Fibroblast of skin of back (primary cell): Measurements from ENCODE around the gene OPRL1.
"Not testable (repeated sequence)": the region's sequence is repeated elsewhere in the genome, so short reads cannot be mapped to it uniquely, and the experiment has no call there.

Experiments used
- DNase-seq: peaks from one replicate; pipeline ENCODE4 v3.0.0-alpha.2; 2013

The OPRL1 gene

GRCh38 chr20:64119681-64120341 is 39.9 kb downstream of the OPRL1 start:
- no peak for DNase-seq

- DNase-seq, result no peak
Observed at GRCh38 chr20:64121586-64121985, 41.7 kb downstream of the OPRL1 start.

- not testable (repeated sequence) for DNase-seq
Observed at GRCh38 chr20:64122927-64123326, 43.0 kb downstream of the OPRL1 start.

DNA sequence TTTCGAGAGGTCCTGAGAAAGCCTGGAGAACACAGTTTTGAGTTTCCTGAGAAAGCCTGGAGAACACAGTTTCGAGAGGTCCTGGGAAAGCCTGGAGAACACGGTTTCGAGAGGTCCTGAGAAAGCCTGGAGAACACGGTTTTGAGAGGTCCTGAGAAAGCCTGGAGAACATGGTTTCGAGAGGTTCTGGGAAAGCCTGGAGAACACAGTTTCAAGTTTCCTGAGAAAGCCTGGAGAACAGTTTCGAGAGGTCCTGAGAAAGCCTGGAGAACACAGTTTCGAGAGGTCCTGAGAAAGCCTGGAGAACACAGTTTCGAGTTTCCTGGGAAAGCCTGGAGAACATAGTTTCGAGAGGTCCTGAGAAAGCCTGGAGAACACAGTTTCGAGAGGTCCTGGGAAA is 43.6 kb downstream of the OPRL1 start:
- not testable (repeated sequence) for DNase-seq

DNA sequence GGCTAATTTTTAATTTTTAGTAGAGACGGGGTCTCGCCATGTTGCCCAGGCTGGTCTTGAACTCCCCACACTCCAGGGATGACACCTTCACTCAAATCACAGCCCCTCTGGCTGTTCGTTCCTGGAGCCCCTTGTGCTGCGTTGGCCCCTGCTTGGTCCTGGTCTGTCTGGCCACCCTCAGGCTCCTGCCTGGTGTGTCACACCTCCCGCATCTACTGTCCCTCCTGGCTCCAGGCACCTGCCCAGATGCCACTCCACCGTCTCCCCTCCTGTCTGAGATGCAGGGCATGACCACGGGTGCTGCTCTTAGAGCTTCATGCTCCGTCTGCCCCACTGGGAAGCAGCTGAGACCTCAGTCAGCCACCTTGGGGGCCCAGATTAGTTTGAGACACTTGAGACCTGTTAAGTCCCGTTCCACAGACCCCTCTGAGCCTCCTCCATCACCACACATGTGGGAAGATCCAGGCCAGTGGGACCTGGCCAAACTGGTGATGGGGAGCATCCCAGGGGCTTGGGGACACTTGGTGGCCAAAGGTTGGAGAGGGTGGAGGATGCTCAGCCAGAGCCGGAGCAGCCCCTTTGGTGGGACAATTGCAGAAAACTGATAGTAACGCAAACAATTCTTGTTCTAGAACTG is 49.4 kb downstream of the OPRL1 start:
- no peak for DNase-seq

DNA sequence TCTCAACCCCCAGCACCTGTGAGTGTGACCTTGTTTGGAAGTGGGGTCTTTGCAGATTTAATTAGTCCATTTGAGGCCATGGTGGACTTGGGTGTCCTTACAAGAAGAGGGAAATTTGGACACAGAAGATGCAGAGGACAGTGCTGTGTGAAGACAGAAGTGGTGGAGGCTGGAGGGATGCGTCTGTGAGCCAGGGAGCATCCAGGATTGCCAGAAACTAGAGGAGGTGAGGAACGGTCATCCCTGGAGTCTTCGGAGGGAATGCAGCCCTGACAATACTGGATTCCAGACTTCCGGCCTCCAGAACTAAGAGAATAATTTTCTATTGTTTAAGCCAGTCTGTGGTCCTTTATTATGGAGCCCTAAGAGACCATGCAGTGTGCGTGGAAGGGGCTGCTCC is 50.4 kb downstream of the OPRL1 start:
- DNase-seq, result no peak

DNA sequence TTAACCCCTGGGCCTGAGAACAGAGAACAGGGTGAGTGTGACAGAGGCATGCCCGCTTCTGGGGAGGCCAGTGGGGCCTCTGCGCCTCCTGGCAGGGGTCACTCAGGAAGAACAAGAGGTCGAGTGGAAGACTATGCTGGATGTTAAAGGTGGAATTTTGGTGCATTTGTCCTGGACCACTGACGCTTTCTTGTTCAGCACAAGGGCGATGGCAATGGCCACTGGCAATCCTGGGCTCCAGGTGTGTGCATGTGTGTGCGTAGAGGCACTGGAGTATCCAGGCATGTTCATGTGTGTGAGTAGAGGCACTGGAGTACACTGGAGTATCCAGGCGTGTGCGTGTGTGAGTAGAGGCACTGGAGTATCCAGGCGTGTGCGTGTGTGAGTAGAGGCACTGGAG is 51.0 kb downstream of the OPRL1 start:
- no peak for DNase-seq

DNA sequence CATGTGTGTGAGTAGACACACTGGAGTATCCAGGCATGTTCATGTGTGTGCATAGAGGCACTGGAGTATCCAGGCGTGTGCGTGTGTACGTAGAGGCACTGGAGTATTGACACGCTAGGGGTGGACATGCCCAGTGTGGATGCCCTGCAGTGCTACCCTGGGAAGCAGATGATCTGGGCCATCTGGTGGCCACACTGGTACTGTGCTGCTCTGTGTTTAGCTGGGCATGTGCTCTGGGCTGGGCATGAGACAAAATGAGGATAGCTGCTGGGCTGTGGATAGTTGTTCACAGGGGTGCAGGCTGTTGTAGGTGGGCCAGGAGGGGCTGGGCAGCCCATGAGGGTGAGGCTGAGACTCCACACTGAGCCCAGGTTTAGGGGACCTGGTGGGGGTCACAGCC is 51.5 kb downstream of the OPRL1 start:
- peak; percentile 26 for DNase-seq

DNA sequence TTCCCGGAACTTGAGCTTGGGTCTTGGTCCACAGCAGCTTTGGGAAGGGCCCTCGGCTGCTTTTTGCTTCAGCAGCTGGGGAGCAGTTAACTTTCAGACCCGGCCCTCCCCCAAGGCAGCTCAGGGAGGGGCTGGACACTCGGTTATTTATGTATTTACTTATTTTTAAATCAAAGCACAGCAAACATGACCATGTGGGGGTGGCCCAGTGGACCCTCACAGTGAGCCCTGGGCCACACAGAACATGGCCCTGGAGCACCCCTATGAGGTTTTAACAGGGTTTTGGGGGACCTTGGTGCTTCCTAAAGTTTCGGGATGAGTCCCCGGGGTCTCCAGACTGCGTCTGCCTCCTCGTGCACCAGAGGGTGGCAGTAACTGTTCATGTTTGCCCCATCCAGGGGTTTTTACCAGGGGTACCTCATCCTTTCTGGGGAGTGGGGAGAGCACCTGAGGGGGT is 54.1 kb downstream of the OPRL1 start:
- no peak for DNase-seq

GRCh38 chr20:64134744-64135143 is 54.9 kb downstream of the OPRL1 start:
- not testable (repeated sequence) for DNase-seq

DNA sequence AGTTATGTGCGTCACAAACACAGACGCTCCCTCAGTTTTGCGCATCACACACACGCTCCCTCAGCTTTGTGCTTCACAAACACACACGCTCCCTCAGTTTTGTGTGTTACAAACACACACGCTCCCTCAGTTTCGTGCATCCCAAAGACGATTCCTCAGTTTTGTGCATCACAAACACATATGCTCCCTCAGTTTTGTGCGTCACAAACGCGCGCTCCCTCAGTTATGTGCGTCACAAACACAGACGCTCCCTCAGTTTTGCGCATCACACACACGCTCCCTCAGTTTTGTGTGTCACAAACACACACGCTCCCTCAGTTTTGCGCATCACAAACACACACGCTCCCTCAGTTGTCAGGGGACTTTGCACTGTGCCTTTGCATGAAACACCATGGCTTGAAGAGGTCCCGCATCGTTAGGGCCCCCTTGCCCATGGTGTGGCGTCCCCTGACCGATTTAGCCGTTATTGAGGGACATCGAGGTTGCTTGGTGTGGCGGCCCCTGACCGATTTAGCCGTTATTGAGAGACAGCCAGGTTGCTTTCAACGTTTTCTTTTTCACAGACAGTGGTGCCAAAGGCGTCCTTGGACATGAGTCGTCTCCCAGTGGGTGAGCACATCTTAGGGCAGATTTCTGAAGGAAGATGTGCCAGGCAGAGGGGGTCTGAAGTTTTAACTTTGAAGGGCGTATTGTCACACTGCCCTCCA is 56.3 kb downstream of the OPRL1 start:
- DNase-seq, result no peak

GRCh38 chr20:64137598-64138031 is 57.7 kb downstream of the OPRL1 start:
- DNase-seq, result no peak

- DNase-seq, result no peak
Observed at GRCh38 chr20:64138276-64138815, 58.5 kb downstream of the OPRL1 start.

GRCh38 chr20:64139199-64140060 is 59.5 kb downstream of the OPRL1 start:
- no peak for DNase-seq

- no peak for DNase-seq
Observed at GRCh38 chr20:64140061-64140931, 60.4 kb downstream of the OPRL1 start.

GRCh38 chr20:64140956-64141355 is 61.1 kb downstream of the OPRL1 start:
- DNase-seq, result no peak

DNA sequence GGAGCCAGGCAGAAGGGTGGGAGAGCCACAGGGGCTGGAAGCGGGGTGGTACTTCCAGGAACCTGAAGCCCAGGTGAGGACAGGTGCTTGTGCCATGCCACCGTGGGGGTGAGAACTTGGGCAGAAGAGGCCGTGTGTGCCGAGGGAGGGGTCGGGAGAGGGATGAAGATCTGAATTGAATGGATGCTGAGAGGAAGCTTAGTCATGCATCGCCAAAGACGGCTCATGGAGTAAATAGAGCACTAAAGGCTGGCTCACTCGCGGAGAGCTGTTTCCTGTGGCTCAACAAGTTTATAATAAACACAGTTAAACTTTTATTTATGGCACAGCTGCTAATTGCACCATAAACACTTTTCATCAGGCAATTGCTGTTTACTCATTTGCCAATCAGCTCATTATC is 62.7 kb downstream of the OPRL1 start:
- DNase-seq, result no peak

DNA sequence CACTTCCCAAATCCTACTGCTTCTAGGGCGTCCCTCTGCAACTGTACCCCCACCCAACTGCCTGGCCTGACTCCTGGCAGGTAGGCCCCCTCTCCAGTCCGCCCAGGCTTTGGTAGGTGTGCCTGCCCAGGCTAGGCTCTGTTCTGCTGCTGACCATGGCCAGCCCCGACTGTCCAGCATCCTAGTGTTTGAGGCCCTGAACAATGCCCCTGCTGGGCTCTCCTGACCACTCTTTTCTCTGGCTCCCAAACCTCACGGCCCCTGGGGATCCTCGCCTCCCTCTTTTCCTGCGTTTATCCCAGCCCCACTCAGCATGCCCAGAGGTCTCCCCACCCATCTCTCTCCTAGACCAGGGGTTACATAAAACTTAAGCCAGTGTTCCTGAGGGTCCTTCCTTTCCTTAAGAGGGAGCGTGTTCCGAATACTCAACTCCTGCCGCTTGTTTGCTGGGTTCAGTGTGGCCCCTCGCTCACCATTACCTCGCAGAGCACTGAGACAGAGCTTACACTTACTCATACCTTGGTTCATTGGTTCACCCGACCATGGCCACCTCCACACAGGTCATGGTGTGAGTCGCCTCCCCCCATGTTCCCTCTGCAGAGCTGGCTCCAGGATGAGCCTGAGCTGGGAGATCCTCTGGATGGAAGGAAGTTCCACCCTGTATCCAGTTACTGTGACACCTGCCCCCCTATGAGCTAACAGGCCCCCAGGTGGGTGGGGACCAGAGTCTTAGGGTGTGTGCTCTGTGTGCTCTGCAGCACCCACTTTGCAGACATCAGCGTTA is 63.3 kb downstream of the OPRL1 start:
- DNase-seq, result no peak

DNA sequence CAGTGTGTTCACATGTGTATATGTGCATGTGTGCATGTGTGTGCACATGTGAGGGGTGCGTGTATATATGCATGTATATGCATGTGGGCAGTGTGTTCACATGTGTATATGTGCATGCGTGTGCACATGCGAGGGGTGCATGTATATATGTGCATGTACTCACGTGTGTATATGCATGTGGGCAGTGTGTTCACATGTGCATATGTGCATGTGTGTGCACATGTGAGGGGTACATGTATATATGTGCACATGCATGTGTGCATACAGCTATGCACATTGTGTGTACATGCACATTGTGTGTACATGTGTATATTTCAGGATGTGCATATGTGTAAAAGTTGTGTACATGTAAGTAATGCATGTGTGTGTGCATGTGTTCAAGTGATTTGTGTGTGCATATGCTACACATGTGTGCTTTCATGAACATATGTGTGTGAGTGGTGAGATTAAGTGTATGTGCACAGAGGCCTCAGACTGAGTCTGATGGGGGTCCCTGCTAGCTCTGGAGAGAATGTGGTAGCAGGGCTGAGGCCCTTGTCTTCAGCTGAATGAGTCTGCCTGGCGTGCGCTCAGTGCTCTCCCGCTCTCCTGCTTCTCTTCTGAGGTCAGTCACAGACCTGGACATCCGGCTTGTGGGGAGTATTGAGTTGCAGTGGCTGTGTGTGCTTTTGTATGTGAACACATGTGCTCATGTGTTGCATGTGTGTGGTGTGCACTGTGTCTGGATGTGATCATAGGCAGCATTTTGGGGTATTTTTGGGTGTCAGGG is 64.4 kb downstream of the OPRL1 start:
- DNase-seq, result no peak
